GM21447 (cell line): ENCODE data around the gene CLTB.
"Not testable (repeated sequence)": the region's sequence is repeated elsewhere in the genome, so short reads cannot be mapped to it uniquely, and the experiment has no call there.

Source experiments
- ATAC-seq: cut with Tn5 transposase; IDR thresholded peaks from one replicate; pipeline ENCODE4 v1.9.1; 2021; ENCODE audit not compliant: unreplicated experiment

CLTB gene

GRCh38 chr5:176415952-176416924 is at the start of gene CLTB:
Gene CLTB, minus strand, starts transcription at chr5:176416539. Its CDS starts 176 bp downstream, at chr5:176416363.
- peak; percentile 89 for ATAC-seq

GRCh38 chr5:176463113-176463764 is 46.9 kb upstream of the CLTB start:
- ATAC-seq = no peak

GRCh38 chr5:176461349-176461748 is 45.0 kb upstream of the CLTB start:
- no peak for ATAC-seq

- ATAC-seq = no peak
Observed at GRCh38 chr5:176458904-176459561, 42.7 kb upstream of the CLTB start.

GRCh38 chr5:176454724-176455394 is 38.5 kb upstream of the CLTB start:
- ATAC-seq = no peak

GRCh38 chr5:176450077-176450476 is 33.7 kb upstream of the CLTB start:
- no peak for ATAC-seq

- peak; percentile 90 for ATAC-seq
Observed at GRCh38 chr5:176447978-176448608, 31.8 kb upstream of the CLTB start, which contains the start of gene FAF2. Gene FAF2, plus strand, starts transcription at chr5:176448385. Its CDS starts 23 bp downstream, at chr5:176448408.

- peak; percentile 39 for ATAC-seq
Observed at GRCh38 chr5:176447591-176447977, 31.2 kb upstream of the CLTB start.

- ATAC-seq = peak; percentile 1
Observed at GRCh38 chr5:176446884-176447590, 30.7 kb upstream of the CLTB start.

GRCh38 chr5:176446028-176446665 is 29.8 kb upstream of the CLTB start:
- no peak for ATAC-seq

GRCh38 chr5:176444742-176445141 is 28.4 kb upstream of the CLTB start:
- ATAC-seq = no peak

GRCh38 chr5:176442911-176443310 is 26.6 kb upstream of the CLTB start:
- not testable (repeated sequence) for ATAC-seq

GRCh38 chr5:176441921-176442323 is 25.6 kb upstream of the CLTB start:
- no peak for ATAC-seq

- ATAC-seq = no peak
Observed at GRCh38 chr5:176440927-176441706, 24.8 kb upstream of the CLTB start.

- ATAC-seq = no peak
Observed at GRCh38 chr5:176438959-176439757, 22.8 kb upstream of the CLTB start.

- no peak for ATAC-seq
Observed at GRCh38 chr5:176436656-176437055, 20.3 kb upstream of the CLTB start.

GRCh38 chr5:176432707-176433106 is 16.4 kb upstream of the CLTB start:
- ATAC-seq = no peak

GRCh38 chr5:176429972-176430371 is 13.6 kb upstream of the CLTB start:
- no peak for ATAC-seq
